ENCODE results near the gene SPINK5.
"Not testable (repeated sequence)": the region's sequence is repeated elsewhere in the genome, so short reads cannot be mapped to it uniquely, and the experiment has no call there.

The SPINK5 gene, protein sequence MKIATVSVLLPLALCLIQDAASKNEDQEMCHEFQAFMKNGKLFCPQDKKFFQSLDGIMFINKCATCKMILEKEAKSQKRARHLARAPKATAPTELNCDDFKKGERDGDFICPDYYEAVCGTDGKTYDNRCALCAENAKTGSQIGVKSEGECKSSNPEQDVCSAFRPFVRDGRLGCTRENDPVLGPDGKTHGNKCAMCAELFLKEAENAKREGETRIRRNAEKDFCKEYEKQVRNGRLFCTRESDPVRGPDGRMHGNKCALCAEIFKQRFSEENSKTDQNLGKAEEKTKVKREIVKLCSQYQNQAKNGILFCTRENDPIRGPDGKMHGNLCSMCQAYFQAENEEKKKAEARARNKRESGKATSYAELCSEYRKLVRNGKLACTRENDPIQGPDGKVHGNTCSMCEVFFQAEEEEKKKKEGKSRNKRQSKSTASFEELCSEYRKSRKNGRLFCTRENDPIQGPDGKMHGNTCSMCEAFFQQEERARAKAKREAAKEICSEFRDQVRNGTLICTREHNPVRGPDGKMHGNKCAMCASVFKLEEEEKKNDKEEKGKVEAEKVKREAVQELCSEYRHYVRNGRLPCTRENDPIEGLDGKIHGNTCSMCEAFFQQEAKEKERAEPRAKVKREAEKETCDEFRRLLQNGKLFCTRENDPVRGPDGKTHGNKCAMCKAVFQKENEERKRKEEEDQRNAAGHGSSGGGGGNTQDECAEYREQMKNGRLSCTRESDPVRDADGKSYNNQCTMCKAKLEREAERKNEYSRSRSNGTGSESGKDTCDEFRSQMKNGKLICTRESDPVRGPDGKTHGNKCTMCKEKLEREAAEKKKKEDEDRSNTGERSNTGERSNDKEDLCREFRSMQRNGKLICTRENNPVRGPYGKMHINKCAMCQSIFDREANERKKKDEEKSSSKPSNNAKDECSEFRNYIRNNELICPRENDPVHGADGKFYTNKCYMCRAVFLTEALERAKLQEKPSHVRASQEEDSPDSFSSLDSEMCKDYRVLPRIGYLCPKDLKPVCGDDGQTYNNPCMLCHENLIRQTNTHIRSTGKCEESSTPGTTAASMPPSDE

DNA sequence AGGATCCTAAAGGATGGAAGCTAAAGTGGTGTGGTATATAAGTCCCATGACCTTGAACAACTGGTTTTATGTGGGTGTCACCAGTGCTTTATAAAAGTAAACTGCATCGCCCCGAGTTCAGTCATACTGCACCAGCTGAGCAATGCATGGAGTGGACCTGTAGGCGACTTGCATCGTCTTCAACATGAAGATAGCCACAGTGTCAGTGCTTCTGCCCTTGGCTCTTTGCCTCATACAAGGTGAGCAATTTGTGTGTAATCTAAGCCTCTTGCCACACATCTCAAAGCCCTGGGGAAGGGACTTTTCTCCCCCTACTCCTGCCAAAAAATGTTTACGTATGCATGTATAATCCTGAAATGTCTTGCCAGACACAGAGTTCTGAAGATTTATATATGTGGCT, at the start of gene SPINK5:
TSS of gene SPINK5 (plus strand) at position 120 of the 400 bp plus-strand sequence. CDS start at position 185, 65 bp downstream.
- DNase-seq, result no peak

DNA sequence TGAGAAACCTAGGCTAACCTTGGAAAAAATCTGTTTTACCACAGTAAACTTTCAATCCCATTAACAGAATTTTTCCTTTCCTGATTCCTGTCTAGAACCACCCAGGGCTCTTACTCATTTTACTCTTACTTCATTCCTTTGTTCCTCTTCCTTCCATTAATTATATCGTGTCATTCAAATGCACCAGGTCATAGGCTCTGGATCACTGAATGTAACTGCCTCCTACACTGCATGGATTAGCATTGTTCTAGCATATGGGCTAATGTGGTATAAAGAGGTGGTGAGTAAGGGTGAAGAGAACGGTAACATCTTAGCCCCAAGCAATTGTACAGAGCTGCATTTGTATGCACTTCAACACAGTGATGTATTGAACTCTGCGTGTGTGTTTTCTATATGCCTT, 49.5 kb upstream of the SPINK5 start:
- DNase-seq, result no peak

GRCh38 chr5:148020257-148020988, 43.4 kb upstream of the SPINK5 start:
- DNase-seq, result no peak

GRCh38 chr5:148027505-148027904, 36.3 kb upstream of the SPINK5 start:
- DNase-seq, result no peak

GRCh38 chr5:148029131-148029530, 34.6 kb upstream of the SPINK5 start:
- no peak for DNase-seq

- DNase-seq, result no peak
These were observed 30.6 kb upstream of the SPINK5 start for GRCh38 chr5:148033134-148033533.

GRCh38 chr5:148035676-148036075, 28.1 kb upstream of the SPINK5 start:
- no peak for DNase-seq

GRCh38 chr5:148042881-148043280, 20.9 kb upstream of the SPINK5 start:
- DNase-seq, result no peak

DNA sequence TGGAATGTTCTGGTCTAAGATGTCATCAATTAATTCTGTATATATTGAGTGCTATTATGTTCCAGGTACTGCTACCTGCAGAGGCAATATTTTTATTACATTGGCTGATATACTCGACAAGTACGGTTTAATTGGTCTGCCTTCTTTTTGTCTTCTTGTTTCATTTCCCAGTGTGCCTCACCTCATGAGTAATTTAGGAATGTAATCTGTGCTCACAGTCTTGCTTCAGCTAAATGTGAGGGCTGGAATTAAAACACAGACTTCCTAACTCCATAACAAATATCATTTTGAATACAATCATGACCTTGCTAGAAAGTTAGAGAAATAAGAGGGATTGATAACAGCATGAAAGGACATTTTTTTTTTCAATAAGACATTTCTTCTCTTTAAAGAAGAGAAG, 20.1 kb upstream of the SPINK5 start:
- no peak for DNase-seq

DNA sequence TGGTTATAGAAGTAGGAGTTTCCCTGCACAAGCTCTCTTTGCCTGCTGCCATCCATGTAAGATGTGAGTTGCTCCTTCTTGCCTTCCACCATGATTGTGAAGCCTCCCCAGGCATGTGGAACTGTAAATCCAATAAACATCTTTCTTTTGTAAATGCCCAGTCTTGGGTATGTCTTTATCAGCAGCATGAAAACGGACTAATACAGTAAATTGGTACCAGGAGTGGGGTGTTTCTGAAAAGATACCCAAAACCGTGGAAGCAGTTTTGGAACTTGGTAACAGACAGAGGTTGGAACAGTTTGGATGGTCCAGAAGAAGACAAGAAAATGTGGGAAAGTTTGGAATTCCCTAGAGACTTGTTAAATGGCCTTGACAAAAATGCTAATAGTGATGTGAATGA, 8.6 kb upstream of the SPINK5 start:
- DNase-seq, result not testable (repeated sequence)

GRCh38 chr5:148060309-148060708, 3.5 kb upstream of the SPINK5 start:
- no peak for DNase-seq

- no peak for DNase-seq
These were observed 2.9 kb upstream of the SPINK5 start for GRCh38 chr5:148060881-148061280.

GRCh38 chr5:148070621-148071020, 6.8 kb downstream of the SPINK5 start:
- no peak for DNase-seq

DNA sequence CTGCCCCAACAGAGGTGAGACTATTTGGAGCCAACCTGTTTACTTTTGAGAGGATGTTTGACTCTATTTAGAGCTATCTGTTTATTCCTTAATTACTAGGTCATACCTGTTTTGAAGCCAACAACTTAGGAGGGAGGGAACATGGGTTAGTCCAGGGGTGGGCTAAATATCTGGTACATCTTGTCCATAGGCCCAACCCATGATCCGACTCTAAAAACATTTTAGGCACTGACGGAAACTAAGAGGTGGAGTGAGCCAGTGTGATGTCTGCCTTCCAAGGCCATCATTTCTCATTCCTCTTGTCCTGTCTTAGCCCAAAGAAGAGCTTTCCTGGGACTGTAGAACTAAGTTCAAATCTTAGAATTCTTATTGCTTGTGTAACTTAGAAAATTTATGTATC, 8.4 kb downstream of the SPINK5 start:
- DNase-seq, result no peak

- no peak for DNase-seq
These were observed 11.7 kb downstream of the SPINK5 start for GRCh38 chr5:148075529-148075928.

DNA sequence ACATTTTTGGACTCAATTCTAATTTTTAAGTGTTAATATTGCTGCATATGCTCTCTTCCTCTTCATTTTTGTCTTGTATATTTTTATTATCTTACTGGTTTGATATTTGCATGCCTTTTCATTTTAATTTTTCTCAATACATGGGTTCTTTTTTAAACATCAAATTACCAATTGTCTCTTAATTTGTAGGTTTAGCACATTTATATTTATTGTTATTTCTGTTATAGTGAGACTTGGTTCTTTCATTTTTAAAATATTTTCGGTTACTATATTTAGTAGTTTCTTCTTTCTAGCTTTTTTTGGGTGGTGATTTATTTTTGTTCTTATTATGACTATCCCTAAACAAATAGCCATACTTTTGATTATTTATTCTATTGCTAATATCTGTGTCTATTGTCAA, 19.4 kb downstream of the SPINK5 start:
- no peak for DNase-seq

- DNase-seq, result no peak
These were observed 20.5 kb downstream of the SPINK5 start for GRCh38 chr5:148084269-148084668.

DNA sequence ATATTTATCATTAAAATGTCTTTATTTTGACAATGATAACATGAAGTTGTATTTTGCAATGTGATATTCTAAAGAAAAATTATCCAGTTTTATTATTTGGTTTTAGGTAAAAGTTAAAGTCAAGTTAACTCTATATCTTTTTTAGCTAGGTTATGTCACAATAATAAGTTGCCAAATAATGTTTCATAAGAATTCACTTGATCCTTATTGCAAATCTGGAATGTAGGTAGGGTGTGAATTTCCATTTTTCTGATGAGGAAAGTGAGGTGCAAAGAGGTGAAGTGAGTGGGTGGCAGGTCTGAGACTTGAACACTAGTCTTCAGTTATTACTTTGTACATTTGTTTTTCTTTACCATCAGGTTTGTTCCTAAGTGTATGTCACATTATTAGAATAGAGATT, 21.5 kb downstream of the SPINK5 start:
- no peak for DNase-seq

- DNase-seq, result no peak
These were observed 22.4 kb downstream of the SPINK5 start for GRCh38 chr5:148085977-148086705.

- DNase-seq, result no peak
These were observed 26.5 kb downstream of the SPINK5 start for GRCh38 chr5:148090146-148090772.

DNA sequence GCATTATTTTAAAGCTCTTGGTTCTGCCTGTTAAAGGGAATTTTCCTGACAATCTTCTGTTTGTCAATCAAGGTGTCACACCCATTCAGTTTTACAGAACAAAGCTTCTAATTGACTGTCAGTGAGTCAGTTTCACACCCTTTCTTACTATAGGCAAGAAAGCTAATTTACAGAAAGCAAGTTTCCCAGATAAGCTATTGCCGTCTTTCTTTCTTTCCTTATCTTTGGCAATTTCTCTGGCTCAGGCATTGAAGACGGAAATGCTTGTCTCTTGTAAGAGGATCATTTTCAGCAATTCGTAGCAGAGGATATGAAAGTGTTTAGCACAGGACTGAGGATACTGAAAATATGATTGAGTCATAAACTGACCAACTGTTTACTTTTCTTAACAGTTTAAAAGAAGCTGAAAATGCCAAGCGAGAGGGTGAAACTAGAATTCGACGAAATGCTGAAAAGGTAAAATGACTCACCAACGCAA, 27.0 kb downstream of the SPINK5 start:
- DNase-seq, result no peak
